Measurements from ENCODE around the gene MORC3.
"Not testable (repeated sequence)": the region's sequence is repeated elsewhere in the genome, so short reads cannot be mapped to it uniquely, and the experiment has no call there.

The MORC3 gene

DNA sequence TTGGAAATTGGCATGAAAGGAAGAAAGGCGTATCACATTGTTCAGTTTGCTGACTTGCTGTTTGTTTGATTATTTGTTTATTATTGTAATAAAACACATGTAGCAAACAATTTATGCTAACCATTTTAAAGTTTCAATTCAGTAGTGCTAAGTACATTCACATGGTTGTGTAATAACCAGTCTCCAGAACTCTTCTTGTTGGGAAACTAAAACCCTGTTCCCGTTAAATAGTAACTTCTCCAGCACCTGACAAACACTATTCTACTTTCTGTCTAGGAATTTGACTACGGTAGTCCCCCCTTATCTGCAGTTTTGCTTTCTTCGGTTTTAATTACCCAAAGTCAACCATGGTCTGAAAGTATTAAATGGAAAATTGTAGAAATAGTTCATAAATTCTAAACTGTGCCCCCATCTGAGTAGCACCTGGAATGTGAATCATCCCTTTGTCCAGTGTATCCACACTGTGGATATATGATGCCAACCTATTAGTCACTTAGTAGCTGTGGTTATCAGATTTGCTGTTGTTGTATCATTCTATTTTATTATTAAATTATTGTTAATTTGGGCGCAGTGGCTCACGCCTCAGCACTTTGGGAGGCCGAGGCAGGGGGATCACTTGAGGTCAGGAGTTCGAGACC is 5.5 kb downstream of the MORC3 start:
- no peak for DNase-seq

DNA sequence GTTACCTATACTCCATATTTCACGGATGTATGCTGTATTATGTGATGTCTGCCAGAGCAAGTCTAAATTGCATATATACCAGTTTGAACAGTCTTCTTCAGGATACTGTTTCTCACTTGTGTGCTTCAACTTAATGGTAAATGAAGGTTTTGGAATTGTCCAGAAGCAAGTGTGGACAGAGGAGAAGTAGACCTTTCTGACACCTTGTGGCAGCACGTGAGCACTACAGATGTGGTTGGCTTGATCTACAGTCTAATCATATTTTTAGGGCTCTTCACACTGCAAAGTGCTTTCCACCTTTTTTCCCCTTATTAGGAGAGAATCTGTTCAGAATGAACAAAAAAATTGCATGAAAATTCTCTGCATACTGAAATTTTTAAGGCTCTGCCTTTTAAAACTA is 10.9 kb downstream of the MORC3 start:
- no peak for DNase-seq

DNA sequence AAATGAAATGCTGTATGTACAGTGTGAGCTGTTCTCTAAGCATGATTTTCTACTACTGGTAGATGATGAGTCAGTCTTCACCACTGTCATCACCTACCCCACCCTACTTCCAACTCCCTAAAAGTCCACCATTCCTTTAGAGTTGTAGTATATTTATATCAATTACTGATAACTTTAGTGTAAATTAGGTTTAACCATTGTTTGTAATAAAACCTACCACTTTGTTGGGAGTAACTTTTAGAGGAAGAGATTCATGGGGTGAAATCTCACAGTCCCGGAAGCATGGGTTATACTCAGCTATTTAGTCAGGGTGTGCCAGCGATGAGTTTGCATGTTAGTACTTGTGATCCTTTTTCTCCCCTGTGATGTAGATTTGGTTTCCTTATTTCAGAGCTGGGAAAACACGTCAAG is 17.1 kb downstream of the MORC3 start:
- no peak for DNase-seq

DNA sequence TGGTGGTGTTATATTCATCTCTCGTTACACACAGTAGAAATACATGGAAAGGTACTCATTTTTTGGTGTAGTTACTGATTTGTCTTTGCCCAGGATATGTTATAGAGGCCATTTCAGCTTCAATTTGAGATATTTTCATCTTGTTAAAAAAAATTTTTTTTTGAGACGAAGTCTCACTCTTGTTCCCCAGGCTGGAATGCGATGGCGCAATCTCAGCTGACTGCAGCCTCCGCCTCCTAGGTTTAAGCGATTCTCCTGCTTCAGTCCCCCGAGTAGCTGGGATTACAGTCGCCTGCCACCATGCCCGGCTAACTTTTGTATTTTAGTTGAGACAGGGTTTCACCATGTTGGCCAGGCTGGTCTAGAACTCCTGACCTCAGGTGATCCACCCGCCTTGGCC is 19.0 kb downstream of the MORC3 start:
- DNase-seq, result no peak

DNA sequence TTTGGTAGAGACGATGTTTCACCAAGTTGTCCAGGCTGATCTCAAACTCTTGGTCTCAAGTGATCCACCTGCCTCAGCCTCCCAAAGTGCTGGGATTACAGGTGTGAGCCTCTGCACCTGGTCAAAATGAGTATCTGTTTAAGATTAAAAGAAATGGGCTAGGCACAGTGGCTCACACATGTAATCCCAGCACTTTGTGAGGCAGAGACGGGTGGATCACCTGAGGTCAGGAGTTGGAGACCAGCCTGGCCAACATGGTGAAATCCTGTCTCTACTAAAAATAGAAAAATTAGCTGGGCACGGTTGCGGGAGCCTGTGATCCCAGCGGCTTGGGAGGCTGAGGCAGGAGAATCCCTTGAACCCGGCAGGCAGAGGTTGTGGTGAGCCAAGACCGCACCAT is 22.6 kb downstream of the MORC3 start:
- DNase-seq, result not testable (repeated sequence)

DNA sequence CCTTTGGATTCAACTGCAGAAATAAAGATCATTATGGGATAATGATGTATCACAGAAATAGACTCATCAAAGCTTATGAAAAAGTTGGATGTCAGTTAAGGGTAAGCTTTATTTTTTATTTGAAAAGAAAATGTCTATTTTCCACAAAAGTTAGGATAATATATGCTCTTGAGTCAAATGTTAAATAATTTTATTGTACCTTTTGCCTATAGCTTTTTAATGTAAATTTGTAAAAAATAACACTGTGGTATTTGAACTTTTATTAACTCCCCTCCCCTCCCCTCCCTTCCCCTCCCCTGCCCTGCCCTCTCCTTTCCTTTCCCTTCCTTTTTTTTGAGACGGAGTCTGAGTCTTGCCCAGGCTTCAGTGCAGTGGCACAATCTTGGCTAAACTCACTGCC is 24.9 kb downstream of the MORC3 start:
- no peak for DNase-seq

DNA sequence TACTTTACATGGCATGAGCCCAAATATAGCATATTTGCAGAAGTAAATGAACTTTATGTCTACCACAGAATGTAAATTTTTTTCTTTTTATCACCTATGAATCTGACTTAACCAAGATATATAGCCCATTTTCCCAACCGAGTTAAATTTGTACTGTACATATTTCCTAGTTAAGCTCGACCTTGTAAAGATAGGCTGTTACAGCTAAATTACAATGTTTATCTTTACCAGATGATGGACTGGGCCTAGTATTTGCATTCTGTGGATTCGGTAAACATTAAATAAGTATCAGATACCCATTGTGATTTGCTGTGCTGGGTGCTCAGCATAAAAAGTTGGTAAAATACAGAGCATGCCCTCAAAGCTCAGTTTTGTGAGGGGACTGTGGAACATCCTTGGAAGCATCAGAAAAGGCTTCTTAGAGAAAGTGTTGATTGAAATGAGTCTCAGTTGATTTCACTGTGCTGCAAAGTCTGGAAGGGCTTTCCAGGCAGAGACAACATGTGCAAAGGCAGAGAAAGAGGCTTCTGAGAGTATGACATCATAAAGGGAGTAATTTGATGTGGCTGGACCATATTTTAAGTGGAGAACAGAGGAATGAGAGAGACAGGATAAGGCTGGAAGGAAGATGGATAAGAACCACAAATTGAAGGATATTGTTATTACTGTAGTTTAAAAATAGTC is 27.4 kb downstream of the MORC3 start:
- DNase-seq, result no peak

DNA sequence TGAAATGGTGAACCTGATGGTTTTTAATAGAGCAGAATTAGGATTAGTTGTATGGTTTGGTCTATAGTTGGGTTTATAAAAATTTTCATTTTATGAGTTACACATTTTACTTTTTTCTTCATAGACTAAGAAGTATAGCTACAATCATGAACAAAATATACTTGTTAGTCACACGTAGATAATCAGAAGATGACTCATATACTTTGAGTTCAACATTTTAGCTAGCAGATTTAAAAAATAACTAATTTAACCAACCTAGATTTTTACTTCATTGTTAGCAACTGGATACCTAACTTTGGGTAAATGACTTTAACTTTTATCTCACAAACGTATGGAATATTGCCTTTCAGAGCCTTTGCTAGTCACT is 27.9 kb downstream of the MORC3 start:
- DNase-seq, result no peak

DNA sequence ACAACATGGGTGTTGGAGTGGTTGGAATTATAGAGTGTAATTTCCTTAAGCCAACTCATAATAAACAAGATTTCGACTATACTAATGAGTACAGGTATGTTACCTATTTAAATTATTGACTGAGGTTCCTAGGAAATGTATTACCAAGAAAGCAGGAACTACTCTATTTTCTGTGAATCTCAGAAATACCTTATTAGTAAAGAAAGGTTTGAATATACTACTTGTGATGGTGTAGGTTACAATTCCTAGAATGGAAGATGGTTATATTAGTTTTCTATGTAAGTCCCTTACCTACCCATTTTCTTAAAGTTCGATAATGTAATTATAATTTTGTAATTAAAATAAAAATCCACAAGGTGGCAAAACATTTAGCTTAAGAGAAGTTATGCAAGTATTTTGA is 29.3 kb downstream of the MORC3 start:
- DNase-seq, result no peak

DNA sequence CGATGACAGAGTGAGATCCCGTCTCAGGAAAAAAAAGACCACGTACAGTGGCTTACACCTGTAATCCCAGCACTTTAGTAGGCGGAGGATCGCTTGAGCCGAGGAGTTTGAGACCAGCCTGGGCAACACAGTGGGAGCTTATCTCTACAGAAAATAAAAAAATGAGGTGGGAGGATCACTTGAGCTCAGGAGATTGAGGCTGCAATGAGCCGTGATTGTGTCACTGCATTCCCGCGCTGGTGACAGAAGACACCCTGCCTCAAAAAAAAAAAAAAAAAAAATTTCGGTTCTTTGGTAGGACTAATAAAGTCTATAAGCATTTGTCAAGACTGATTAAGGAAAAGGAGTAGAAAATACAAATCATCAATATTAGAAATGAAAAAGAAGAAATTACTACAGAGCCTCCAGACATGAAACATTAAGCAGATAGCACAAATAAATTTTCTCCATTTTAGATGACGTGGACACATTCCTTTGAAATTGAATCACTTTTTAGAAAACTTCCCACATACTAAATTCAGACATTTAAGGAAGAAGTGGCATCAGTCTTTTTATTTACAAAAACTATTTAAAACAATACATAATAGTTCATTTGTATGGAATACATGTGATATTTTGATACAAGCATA is 30.4 kb downstream of the MORC3 start:
- DNase-seq, result no peak

DNA sequence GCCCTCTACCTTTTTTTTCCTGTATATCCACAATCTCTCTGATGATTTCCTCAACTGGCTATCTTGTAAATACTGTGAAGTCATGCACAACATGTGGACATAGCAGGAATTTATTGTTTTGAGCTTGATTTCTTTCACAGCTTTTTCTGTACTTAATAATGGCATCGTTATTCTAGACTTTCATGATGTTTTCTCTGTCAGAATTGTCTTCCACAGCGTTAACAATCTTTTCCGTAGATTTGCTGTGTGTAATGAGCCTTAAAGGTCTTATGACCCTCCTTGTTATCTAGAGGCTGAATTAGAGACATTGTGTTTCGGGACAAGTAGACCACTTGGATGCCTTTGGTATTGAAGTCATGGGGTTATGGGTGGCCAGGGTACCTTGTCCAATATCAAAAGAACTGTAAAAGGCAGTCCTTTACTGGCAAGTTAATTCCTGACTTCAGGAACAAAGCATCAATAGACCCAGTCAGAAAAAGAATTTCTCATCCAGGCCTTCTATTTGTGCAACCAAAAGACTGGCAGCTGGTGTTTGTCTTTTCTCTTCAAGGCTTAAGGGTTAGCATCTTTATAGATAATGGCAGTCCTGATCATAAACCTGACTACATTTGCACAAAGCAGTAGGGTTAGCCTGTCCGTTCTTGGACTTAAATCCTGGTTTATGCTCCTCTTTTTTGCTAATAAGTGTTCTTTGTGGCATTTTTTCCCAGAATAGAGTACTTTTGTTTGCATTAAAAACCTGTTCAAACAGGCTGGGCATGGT is 35.1 kb downstream of the MORC3 start:
- no peak for DNase-seq

DNA sequence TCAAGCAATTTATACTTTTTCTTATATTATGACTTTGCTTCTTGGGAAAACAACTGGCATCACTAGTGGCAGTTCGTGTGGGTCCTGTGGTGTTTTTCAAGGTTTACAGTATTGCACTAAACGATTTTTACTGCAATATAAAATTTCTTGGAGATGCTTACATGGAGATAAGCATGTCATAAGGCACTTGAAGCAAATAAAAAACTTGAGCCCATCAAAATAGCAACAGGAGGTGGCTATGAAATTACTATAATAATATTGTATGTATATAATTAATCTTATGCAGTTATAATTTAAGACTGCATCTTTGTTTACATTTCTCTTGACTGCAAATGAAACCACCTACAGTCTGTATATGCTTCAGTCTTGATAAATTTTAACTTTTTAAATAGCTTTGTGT is 35.9 kb downstream of the MORC3 start:
- DNase-seq, result no peak

DNA sequence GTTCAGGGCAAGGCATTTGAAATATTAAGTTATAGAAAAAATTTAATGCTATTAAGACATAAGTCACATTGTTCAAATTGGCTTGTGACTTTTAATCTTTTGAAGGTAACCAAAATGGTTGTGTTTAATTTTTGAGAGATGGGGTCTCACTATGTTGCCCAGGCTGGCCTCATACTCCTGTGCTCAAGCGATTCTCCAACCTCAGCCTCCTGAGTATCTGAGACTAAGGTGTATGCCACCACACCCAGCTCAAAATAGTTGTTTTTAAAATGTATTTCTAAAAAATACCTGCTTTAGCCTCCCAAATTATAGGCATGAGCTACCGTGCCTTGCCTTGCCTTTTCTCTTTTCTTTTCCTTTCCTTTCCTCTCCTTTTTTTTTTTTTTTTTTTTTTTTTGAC is 39.2 kb downstream of the MORC3 start:
- no peak for DNase-seq

DNA sequence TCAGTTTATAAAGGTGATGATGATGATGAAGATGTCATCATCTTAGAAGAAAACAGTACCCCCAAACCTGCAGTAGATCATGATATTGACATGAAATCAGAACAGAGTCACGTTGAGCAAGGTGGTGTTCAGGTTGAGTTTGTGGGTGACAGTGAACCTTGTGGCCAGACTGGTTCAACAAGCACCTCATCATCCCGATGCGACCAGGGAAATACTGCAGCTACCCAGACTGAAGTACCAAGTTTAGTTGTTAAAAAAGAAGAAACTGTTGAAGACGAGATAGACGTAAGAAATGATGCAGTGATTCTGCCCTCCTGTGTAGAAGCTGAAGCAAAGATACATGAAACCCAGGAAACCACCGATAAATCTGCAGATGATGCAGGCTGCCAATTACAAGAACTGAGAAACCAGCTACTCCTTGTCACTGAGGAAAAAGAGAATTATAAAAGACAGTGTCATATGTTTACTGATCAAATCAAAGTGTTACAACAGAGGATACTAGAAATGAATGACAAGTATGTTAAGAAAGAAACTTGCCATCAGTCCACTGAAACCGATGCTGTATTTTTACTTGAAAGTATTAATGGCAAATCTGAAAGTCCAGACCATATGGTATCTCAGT is 49.2 kb downstream of the MORC3 start:
- no peak for DNase-seq

DNA sequence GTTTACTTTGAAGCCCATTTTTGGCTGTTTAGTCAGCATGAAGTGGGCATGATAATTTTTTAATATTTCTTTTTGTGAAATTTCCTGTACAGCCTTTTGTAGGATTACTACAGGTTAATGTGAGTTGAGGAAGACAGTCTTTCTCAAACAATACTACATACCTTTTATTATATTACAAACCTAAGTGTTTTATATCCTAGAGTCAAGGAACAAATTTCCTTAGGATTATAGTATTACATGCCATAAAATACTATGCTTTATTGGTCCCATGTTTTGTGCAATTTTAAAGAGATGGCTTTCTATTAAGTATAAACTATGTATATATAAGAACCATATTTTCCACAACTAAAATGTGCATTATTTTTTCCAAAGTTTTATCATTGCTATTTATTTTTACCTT is 56.0 kb downstream of the MORC3 start:
- DNase-seq, result no peak

DNA sequence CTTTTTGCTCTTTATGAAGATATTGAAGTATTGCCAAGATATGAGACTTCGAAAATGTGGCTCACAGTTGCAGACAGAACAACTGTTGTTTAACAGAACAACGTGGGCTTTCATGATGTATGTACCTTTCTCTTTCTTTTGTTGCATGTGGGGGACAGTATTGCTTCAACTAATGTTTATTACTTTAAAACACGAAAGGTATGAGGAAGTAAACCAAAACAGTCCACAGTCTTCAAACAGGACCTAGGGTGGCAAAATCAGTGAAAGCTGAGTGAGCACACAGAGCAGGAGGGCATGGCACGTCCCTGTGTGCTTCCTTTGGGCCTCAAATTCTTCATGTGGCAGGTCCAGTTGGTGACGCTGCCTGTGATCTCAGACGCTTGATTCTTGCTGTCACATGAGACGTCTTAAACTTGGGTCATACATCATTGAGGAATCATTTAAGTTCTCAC is 57.4 kb downstream of the MORC3 start:
- DNase-seq, result no peak

DNA sequence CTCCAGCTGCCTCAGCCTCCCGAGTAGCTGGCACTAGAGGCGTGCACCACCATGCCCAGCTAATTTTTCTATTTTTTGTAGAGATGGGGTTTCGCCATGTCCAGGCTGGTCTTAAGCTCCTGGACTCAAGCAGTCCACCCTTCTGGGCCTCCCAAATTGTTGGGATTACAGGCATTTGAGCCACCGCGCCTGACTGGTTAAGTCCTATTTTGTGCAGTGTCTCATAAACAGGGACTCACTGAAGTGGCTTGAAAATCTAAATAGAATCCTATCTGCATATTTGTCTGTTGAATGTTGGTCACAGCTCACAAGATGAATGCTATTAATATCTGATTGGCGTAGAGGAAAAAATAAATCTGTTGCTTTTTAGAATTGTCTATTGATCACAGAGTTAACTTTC is 59.3 kb downstream of the MORC3 start:
- DNase-seq, result no peak

DNA sequence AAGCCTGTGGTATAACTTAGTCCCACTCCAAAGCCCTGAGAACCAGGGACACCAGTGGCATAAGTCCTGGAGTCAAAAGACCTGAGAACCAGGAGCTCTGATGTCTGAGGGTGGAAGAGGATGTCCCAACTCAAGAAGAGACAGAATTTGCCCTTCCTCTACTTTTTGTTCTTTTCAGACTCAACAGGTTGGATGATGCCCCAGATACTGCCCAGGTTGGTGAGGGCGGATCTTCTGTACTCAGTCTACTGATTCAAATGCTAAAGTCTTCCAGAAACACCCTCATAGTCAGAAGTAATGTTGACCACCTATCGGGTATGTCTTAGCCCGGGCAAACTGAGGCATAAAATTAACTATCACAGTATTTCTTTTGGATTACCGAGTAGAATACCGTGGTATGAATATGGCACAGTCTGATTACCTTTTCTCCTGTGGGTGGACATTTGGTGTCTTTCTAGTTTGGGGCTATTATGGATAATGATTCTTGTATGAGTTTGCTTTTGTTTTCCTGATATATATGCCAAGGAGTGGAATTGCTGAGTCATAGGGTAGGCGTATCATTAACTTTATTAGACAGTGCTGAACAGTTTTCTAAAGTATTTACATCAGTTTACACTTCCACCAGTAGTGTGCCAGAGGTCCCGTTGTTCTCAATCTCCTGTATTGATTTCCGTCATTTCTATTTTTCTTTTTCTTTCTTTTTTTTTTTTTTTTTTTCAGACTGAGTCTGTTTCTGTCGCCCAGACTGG is 62.0 kb downstream of the MORC3 start:
- DNase-seq, result no peak

DNA sequence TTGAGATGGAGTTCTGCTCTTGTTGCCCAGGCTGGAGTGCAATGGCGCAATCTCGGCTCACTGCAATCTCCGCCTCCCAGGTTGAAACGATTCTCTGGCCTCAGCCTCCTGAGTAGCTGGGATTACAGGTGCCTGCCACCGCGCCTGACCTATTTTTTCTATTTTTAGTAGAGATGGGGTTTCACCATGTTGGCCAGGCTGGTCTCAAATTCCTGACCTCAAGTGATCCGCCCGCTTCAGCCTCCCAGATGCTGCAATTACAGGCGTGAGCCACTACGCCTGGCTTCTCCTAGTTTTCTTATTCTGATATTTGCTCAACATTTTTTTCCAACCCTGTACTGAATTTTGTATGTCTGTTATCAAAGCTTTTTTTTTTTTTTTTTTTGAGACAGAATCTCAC is 62.7 kb downstream of the MORC3 start:
- DNase-seq, result not testable (repeated sequence)

DNA sequence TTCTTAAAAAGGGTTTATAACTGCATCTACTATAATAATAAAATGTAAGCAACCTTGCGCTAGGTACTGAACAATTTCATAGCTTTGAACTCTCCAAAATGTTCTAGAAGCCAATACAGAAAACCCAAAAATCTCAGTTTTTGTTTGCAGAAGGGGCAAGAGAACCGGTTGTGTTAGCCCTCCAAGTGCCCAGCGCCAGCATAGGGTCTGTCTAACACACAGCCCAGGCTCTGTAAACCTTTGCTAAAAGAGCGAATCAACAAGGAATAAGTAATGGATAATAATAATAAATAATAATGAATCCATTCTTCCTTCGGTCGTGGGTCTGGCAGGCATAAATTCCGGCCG is 64.9 kb downstream of the MORC3 start:
- DNase-seq, result no peak

DNA sequence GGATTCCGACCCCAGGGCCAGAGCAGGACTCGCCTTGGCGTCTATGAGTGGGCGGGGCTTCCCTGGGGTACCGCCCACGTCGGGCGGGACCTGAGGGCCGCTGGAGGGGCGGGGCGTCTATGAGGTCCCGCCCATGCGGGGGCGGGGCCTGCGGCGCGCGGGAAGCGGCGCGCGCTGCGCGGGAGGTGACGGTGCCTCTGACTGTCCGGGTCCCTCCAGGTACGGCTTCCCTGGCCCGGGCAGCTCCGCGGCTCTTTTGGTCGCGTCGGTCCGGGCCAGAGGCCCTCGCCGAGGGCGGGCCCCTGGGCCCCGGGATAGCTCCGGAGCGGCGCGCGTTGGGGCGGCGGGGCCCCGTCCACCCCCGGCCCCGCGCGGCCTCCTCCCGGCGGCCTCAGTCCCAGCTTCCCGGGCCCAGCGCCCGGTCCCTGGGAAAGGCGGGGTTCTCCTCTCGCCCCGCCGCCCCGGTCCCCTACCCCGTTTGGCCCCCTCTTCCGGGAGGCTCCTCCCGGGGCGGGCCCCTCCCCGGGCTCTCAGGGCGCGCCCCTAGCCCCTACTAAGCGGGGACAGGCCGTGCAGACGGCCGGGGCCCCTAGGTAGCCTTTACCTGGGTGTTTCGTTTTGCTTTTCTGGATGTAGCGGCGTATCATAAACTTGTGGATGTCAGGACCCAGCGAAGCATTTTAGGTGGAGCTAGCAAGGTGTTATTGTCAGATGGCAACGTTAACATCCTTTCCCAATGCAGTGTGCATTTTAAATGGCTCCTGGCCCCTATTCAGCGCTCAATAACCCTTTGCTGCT is 65.4 kb downstream of the MORC3 start, which contains the start of gene CHAF1B:
TSS of gene CHAF1B (plus strand) at position 160 of the 798 bp plus-strand sequence. CDS start 745 bp downstream, outside the sequence.
- DNase-seq, result peak; percentile 34

All from NCI-H2171 (cell line).